GM19240 (cell line): Measurements from ENCODE around the gene CSN1S1.
"Not testable (repeated sequence)": the region's sequence is repeated elsewhere in the genome, so short reads cannot be mapped to it uniquely, and the experiment has no call there.

Experiments
- DNase-seq: peaks from one replicate; pipeline ENCODE4 v3.0.0; 2011; ENCODE audit warnings: low spot score; ENCODE audit not compliant: insufficient read length

The CSN1S1 gene, protein sequence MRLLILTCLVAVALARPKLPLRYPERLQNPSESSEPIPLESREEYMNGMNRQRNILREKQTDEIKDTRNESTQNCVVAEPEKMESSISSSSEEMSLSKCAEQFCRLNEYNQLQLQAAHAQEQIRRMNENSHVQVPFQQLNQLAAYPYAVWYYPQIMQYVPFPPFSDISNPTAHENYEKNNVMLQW

DNA sequence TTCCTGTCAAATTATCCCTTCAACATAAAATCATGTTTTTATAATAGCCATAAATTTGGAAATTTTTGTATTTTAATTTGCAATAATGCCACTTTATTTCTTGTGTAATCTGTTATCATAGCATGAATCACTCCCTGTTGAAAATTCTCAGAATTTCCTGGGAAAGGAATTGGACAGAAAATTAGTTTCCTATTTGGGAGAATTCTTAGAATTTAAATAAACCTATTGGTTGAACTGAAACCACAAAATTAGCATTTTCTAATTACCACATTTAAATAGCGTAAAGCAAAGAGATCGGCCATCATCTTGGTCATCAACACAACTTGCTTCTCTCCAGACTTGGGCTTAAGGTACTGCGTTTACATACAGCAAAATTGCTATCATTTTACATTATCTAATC, at the start of gene CSN1S1:
CSN1S1 (plus strand) TSS at position 301 of the 400 bp plus-strand sequence. CDS start 1,488 bp downstream, outside the sequence.
- DNase-seq = no peak

DNA sequence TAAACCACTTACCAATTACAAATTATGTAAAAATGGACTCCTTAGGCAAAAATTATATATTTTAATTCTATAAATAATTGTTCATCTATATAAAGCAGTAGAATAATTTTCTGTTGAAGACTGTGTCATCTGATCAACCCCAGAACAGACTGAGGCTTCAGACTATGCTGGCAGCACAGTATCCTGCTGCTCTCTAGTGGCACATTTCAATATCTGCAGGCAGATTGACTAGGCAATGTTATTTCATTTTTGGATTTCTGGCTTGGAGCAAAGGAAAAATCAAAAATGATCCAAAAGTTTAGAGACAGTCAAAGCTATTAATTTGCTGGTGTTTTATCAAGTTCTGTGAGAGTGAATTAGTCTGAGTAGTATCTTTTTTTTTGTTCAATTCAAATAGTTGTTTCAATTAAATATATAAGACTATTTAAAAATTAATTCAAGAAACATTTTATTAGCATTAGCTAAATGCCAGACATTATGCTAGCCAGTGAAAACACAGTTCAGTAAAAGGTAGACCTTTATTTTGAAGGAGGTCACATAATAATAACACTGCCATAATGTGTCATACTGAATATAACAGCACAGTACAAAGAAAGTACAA, 49.6 kb upstream of the CSN1S1 start:
- DNase-seq = peak; percentile 1

DNA sequence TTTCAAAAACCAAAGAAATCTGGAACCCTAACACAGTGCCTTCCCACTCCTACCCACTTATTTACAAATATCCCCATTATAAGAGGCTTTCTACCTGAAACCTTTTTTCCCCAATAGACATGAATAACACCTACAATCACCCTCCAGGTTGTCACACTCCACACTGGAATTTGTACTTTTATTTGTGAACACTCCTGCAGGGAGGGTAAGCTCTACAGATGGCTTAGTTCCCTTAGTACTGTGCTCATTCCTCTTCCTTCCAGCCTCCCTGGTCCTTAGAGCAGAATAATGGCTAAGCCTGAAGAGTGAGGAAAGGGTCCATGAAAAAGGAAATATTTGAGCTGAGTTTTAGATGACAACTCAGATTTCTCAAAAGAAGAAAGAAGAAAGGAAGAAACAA, 48.7 kb upstream of the CSN1S1 start:
- DNase-seq = no peak

DNA sequence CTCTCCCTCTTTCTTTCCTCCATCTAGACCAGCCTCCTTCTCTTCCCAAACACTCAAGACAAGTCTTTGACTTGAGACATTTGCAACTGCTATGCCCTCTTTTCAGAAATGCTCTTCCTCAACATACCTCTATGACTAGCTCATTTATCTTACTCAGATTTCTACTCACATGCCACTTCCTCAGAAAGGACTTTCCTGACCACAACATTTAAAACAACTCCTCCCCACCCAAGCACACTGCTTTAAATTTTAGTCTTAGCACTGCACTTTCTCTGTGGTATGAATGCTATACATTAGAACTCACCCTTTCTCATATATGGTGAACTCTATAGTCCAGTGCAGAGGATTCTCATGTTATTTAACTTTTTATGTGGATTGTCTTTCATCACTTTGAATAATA, 42.5 kb upstream of the CSN1S1 start:
- DNase-seq = no peak

DNA sequence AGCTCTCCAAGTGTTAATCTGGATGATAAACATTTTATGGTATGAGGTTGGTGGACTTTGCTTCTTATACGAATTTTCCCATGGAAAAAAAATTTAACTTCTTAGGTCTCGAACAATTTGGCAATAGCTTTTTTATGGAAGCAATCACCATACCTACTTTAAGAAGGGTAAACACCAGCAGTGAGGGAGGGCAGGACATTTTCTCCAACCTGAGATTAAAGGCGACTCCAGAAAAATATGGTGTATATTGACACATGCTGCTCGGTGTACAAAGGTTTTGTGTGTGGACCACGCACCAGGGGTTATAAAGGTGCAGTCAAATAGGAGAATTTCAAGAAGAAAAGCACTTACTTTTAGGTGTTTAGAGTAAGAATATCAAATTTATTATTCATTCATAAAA, 36.7 kb upstream of the CSN1S1 start:
- no peak for DNase-seq

DNA sequence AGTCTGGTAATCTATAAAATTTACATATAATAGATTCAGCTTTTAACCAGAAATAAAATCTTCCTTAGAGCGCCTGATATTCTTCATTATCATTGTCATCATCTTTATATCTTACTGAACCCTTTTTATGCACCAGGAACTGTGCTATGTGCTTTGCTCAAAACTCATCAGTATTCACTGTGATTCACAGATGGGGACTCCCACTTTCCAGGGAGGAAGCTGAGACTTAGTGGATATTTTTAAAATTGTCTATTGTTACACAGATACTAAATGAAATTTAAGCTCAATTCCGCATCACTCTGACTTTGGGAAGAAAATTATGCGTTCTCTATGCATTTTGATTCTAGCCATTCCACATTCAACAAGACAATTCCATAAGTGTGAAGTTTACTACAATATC, 36.1 kb upstream of the CSN1S1 start:
- DNase-seq = no peak

DNA sequence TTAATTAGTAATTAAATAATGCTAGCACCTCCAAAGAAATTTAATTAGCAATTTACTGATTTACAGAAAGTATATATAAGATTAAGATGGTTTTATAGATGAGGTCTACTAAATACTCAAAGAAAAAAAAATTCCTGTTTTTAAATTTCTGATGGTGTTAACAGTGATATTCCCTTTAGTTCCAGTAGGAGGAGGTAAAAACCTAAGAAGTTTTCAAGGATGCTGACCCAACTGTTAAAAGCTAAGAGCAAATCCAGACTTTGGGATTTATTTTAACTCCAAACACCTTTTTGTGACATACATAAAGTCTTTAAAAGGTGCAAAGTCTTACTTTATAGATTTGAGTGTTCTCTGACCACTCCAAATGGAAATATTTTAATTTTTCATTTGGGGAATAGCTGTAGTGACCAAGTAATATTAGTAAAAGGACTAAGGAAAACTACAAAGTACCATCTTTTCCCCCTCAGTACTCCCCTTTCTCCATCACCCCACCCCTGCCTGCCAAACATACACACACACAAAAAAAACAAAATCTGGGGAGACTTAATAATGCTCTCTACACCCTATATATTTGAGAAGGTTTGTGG, 34.2 kb upstream of the CSN1S1 start:
- no peak for DNase-seq

DNA sequence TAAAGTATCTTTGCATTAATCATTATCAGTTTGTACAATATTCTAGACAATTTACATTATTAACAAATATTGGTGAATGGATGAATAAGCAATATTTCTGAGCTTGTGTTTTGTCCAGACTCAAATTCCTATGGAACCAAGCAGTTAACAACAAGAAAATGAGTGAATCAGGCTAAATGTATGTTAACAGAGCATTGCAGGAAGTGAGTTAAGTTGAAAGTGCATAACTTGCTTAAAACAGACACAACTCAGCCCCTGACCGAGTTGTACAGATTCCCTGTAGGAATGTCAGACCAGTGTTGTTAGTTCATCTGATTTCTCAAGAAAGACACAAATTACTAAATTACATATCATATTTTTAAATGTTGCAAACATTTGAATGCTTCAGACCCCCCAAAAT, 23.7 kb upstream of the CSN1S1 start:
- no peak for DNase-seq

DNA sequence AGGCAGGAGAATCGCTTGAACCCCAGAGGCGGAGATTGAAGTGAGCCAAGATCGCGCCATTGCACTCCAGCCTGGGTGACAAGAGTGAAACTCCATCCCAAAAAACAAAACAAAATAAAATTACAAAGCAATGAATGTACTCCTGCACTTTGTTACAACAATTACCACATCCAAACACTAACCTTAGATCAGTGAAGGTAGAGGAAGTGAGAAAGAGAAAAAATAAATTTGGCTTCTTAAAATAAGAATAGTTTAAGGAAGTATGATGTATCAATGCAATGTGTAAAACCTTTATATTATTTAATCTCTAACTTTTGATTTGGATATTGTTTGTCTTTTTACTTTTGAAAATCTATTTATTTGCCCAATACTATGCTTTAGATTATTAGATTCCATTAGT, 21.7 kb upstream of the CSN1S1 start:
- no peak for DNase-seq

DNA sequence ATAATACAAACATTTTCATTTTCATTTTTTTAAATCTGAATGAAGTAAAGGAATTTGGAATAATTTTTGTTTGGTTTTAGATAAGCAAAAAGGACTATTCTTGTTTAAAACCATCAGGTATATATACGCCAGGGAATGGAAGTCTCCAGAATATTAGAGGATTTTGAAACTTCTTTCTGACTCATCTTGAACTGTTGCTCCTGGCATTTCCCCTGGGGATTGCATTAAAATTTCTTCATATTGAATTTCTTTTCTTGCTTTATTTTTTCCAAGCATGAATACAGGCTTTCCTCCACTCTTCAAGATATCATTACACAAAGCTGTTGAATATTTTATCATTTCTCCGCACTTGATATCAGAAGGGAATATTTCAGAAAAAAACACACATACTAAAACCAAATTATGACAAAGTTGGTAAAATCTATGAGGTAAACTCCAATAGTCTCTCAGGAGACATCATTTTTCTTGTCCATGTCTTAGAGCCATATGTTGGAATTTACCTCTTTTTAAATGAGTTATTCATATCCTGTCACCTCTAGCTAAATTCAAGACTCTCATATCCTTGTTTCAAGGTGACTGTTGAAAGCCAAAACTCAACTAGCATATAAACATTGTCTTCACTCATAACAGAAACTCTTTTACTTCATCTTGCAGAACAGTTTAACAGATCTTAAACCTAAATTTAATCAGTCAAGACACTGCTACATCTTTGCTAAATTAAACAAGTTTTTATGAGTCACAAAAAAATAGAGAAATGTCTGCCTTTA, 20.7 kb upstream of the CSN1S1 start:
- no peak for DNase-seq

DNA sequence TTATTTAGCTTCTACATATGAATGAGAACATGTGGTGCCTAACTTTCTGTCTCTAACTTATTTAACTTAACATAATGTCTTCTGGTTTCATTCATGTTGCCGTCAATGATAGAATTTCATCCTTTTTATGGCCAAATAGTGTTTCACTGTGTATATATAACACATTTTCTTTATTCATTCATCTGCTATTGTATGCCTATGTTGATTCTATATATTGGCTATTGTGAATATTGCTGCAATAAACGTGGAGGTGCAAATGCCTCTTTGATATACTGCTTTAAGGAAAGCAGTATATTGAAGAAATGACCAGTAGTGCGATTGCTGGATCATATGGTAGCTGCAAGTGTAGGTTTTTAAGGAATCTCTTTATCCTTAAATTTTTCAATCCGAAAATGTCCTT, 10.0 kb upstream of the CSN1S1 start:
- no peak for DNase-seq

DNA sequence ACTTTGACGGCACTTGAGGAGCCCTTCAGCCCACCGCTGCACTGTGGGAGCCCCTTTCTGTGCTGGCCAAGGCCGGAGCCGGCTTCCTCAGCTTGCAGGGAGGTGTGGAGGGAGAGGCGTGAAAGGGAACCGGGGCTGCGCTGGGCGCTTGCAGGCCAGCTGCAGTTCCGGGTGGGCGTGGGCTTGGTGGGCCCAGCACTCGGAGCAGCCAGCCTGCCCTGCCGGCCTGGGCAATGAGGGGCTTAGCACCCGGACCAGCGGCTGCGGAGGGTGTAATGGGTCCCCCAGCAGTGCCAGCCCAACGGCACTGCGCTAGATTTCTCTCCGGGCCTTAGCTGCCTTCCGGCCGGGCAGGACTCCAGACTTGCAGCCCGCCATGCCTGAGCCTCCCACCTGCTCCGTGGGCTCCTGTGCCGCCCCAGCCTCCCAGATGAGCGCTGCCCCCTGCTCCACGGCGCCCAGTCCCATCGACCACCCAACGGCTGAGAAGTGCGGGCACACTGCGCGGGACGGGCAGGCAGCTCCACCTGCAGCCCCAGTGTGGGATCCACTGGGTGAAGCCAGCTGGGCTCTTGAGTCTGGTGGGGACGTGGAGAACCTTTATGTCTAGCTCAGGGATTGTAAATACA, 7.0 kb upstream of the CSN1S1 start:
- not testable (repeated sequence) for DNase-seq

DNA sequence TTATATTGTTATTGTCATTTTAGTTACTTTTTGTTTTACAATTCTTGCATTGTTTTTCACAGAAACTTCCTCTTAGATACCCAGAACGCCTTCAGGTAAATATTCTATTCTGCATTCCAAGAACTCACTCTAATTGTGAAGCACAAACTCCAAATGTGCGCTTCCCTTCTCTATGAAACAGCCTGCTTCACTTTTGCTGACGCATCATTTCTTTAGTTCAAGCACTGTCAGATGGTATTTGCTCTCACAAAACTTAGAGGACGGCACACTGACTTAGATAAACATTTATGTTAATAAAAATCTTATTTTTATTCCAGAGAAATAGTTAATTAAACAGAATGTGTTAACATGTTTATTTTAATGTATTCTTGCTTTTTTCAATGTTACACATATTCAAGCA, 3.3 kb downstream of the CSN1S1 start:
- no peak for DNase-seq

DNA sequence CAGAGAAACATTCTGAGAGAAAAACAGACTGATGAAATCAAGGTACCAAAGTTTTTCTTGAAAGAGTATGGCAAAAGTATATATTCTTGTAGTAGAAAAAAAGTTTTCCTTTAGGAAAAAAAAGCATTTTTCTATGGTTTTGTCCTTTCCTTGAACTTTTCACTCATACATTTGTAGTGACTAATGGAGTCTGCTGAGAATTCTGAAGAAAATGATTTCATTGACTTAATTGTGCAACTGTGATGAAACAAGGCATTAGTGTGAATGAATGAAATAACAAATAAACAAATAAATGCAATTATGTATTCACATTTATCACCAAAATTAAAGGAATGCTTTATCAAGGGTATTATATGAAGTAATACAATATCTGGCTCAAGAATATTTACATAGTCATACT, 5.7 kb downstream of the CSN1S1 start:
- DNase-seq = no peak

DNA sequence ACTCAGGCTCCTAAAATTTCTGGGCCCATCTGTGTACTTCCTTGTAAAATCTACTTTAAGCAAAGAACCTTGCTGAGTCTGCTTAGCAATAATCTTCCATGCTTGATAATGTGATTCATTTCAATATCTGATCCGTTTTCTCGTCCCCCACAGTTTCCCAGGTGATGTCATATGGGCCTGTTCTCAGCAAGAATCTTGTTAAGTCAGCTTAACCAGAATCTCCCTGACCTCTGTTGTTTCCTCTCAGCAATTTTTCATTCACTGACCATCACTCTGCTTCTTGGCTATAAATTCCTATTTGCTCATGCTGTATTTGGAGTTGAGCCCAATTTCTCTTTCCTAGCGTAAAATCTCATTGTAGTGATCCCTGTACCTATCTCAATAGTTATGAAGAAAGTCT, 20.7 kb downstream of the CSN1S1 start:
- DNase-seq = no peak

DNA sequence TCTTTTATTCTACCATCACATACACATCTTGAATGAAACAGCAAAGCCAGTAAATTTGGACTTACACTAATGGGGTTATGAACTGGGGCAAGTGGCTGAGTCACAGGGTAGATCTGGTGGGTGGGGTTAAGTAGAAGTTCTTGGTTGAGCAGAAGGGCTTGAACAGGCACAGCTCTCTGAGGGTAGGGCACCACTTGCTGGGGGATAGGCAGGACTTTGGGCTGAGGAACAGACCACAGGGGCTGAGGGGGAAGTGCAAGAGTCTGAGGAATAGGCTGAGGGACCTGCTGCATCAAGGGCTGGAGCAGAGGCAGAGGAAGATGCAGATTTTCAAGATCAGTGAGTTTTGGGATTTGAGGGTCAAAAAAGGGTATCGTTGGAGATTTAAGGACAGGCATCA, 26.3 kb downstream of the CSN1S1 start:
- no peak for DNase-seq

DNA sequence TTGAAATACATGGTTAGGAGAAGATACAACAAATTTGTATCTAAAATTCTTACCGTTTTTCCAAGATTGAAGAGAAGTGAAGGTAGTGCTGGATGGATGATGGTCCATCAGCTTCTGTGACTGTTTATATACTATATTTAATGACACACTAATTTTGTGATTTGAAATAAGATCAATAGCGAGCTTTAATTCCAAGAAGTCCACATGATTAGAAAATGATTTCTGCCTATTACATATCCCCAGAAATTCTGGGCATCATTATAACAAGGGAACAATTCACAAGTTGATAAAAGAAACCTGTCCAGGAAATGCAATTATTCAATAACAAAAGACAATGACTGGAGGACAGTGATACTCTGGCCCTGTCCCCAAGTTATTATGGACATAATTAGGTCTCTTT, 34.8 kb downstream of the CSN1S1 start, which contains the start of gene CSN2:
CSN2 (minus strand) TSS at position 101 of the 400 bp plus-strand sequence. CDS start 4,733 bp downstream, outside the sequence.
- no peak for DNase-seq

DNA sequence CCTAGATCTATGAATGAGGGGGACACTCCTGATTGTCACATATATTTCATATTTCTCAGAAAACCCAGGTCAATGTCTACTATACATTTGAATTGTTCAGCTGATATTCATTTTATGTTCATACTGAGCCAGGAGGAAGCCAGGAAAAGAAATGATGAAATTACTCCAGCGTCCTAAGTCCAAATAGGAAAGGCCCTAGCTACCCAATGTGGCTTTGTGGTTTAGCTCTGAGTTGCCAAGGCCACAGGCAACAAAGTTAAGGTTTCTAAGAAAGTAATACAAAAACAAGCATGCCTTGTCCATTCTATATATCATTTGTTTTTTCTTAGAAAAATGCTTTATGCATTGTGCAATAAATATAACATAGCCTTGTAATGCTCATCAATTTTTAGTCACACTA, 39.2 kb downstream of the CSN1S1 start:
- no peak for DNase-seq

DNA sequence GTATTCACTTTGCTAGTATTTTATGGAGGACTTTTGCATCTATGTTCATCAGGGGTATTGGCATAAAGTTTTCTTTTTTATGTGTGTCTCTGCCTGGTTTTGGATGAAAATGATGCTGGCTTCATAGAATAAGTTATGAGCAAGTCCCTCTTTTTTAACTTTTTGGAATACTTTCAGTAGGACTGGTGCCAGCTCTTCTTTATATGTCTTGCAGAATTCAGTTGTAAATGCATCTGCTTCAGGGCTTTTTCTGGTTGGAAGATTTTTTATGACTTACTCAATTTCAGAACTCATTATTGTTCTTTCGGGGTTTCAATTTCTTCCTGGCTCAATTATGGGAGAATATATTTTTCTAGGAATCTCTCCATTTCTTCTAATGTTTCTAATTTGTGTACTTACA, 43.8 kb downstream of the CSN1S1 start:
- DNase-seq = no peak

DNA sequence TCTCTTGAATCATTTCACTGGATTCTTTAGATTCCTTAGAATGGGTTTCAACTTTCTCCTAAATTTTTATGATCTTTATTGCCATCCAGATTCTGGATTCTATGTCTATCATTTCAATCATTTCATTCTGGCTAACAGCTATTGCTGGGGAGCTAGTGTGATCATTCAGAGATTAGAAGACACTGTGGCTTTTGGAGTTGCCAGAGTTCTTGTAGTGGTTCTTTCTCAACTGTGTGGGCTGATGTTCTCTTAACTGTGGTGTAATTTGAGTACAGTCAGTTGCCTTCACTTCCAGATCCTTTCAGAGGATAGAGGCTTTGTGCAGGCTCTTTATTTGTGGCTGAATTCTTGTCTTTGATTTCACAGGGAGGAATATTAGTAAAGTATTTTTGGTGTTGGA, 46.7 kb downstream of the CSN1S1 start:
- DNase-seq = no peak

DNA sequence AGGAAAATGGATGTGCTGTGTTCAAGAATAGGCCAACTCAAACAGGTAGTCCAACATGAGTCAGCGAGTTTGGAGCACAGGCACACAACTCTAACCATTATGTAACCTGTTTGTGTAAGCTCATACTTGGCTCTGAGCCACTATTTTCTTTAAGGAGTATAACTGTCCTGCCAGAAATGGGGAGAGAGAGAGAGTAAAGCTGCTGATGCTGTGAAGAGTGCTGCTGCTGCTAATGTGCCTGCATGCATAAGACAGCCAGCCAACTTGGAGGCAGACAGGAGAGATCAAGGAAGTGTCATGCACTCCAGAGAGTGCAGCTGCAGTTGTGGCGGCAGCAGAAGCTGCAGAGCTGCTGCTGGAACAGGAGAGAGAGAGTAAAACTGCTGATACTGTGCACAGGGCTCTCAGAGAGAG, 53.2 kb downstream of the CSN1S1 start:
- no peak for DNase-seq

DNA sequence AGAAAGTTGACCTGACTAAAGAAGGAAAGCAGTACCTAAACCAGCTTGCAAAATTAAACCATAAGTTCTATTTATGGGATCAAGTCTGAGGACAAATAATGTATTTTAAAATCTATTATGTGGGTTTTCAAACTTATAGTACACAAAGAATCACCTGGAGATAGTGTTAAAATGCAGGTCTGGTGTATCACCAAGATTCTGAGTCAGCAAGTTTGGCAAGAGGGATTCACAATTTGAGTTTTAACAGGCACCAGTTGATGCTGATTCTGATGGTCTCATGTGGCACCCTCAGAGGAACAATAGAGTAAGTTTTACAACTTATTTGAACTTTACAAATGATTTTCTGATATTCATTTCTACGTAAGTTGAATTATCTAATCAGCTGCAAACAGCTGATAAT, 55.8 kb downstream of the CSN1S1 start:
- DNase-seq = no peak
